AG04449 (cell line): ENCODE data around the gene TJP3.

Experiments used
- CTCF ChIA-PET: fragments of 350-600 bp; formaldehyde crosslinking; extraction: SDS; loops from one replicate; lab custom pipeline; 2021; ENCODE audit warnings: antibody characterized with exemption; lab: Yijun Ruan, JAX
- POLR2A ChIA-PET: fragments of 400-600, 350-600 bp; formaldehyde crosslinking; extraction: SDS; loops from one replicate; lab custom pipeline; 2020; ENCODE audit warnings: antibody characterized with exemption, inconsistent platforms; lab: Yijun Ruan, JAX
- DNase-seq: peaks from one replicate; pipeline ENCODE4 v3.0.0-alpha.2; 2010; ENCODE audit warnings: low read depth, low spot score
- H3K4me3 ChIP-seq: 2 replicates; pipeline ENCODE4 v1.5.1; 2011; ENCODE audit warnings: low read depth, mild to moderate bottlenecking, control low read depth, low read length
- TF ChIP-seq, protein P1 (sequence below): IDR thresholded peaks from one replicate; pipeline ENCODE4 v1.5.1; 2011; ENCODE audit warnings: mild to moderate bottlenecking, moderate library complexity, low read length, control low read depth, inconsistent platforms; ENCODE audit not compliant: insufficient read depth; ENCODE audit errors: missing control alignments

TJP3 gene

DNA sequence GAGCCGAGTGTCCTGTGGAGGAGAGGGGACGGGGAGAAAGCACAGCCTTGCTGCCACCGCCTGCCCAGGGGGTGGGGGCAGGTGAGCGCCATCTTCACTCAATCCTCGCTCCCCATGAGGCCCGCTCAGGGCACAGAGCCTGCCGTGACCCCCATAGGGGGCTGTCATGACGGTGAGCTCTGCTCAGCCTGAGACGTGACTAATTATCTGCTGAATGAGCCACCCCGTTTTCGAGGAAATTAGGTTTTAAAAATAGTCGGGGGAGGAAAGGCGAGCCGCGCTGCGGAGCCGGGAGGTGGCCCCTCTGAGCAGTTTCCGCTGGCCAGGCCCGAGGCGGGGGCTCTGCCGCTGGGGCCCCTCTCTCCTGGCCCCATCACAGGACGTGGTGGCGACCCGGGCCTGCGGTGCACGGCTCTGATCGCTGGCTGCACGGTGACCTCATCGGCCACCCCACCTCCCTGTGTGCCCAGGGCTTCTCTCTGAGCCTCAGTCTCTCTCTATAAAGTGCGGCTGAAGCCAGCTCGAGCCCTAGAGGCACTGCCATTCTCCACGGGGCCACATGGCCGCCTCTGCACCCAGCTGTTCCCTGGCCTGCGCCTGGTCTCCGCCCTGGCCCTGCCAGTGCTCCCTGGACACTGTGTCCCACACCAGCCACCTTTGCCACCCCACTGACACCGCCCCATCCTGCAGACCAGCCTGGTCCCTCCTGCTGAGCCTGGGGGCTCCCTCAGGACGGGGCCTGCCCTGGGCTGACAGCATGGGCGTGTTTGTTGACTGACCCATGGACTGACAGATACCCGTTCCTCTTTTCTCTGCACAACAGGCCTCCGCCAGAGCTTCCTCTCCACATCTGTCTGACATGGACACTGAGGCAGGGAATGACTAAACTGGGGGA is 36.3 kb upstream of the TJP3 start:
- no peak overlapping the region for H3K4me3 ChIP-seq
- POLR2A ChIA-PET, result no interaction called here
- TF ChIP-seq, protein P1, sequence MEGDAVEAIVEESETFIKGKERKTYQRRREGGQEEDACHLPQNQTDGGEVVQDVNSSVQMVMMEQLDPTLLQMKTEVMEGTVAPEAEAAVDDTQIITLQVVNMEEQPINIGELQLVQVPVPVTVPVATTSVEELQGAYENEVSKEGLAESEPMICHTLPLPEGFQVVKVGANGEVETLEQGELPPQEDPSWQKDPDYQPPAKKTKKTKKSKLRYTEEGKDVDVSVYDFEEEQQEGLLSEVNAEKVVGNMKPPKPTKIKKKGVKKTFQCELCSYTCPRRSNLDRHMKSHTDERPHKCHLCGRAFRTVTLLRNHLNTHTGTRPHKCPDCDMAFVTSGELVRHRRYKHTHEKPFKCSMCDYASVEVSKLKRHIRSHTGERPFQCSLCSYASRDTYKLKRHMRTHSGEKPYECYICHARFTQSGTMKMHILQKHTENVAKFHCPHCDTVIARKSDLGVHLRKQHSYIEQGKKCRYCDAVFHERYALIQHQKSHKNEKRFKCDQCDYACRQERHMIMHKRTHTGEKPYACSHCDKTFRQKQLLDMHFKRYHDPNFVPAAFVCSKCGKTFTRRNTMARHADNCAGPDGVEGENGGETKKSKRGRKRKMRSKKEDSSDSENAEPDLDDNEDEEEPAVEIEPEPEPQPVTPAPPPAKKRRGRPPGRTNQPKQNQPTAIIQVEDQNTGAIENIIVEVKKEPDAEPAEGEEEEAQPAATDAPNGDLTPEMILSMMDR, result no peak

DNA sequence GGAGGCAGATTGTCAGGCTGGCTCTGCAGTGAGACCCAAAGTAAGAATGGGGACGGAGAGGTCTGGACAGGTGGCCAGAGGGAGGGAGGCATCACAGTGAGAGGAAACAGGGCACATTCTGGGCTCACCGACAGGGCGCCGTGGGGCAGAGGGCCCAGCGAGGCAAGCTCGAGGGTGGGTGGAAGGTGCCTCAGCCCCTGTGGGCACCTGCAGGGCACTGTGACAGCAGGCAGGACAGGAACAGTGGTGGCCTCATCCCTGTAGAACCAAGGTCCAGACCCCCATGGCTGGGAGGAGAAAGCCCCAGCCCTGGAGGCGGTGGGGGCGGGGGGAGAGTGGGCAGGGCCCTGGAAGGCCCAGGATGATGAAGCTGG is 35.6 kb upstream of the TJP3 start:
- CTCF ChIA-PET, result interaction anchor here (0.6 to 1.3 kb wide), 2 partner anchors 11 to 119 kb away, joined by 3 read pairs; no protein-coding TSS in a partner anchor

More for the DNA sequence above, 36.3 kb upstream of the TJP3 start:
- DNase-seq, result no peak
- CTCF ChIA-PET, result interaction anchor here (0.6 to 1.3 kb wide), 3 partner anchors 10 to 118 kb away, joined by 3 to 4 read pairs (median 3); no protein-coding TSS in a partner anchor

DNA sequence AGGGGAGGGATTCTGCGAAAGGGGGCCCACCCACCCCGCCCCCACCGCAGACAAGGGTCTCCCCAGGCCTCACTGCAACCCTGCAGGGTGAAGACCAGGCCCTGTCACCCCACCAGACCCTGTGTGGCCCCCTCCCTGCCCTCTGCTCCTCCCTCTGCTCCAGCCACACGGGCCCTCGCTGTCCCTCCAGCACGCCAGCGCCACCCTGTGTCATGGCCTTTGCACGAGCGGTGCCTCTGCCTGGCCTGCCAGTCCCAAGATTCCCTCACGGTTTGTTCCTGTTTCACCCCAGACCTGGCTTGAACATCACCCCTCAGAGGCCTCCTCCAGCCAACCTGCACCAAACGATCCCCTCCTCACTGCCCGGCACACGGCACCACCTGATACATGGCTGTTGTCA is 35.2 kb upstream of the TJP3 start:
- H3K4me3 ChIP-seq, result no peak overlapping the region
- ChIA-PET POLR2A (no interaction called here), CTCF (interaction anchor here (1.0 to 1.7 kb wide), 2 partner anchors 8 to 33 kb away, joined by 3 to 7 read pairs; no protein-coding TSS in a partner anchor)
- TF ChIP-seq, protein P1, result no peak
- no peak for DNase-seq

More for the DNA sequence above, 35.6 kb upstream of the TJP3 start:
- TF ChIP-seq, protein P1, result no peak
- no peak overlapping the region for H3K4me3 ChIP-seq
- DNase-seq, result no peak
- POLR2A ChIA-PET, result no interaction called here

DNA sequence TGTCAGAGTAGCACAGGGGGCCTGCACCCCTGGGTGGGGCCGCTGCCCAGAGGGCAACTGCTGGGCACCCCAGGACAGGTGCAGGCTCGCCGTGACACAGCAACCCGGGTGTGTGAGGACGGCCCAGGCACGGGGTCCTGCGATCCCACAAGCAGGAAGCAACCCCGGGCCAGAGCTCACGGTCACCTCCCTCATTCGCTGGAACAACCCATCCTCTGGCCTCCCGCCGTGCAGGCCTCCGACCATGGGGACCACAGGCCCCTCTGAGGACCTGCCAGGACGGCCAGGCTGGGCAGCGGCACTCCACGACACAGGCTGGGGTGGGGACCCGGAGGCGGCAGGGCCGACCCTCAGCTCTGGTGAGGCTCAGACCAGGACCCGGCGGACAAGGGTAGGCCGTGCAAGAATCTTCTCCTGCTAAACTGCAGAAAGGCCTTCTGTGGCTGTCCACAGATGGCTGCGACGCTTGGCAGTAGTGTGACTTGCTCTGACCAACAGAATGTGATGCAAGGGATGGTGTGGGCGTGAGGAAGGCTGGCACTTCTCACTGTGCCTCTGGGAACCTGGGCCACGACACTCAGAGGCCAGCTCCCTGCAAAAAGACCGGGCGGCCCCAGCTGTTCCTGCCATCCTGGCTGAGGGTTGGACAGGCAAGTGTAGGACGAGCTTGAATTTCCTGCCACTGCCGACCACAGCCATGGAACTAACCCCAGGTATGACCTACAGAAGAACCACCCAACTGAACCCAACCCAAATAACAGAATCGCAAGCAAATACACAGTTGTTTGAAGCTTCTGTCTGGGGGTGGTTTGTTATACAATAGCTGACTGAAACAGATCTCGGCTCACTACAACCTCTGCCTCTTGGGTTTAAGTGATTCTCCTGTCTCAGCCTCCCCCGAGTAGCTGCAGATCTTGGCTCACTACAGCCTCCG is 34.4 kb upstream of the TJP3 start:
- no peak overlapping the region for H3K4me3 ChIP-seq
- CTCF ChIA-PET, result interaction anchor here (0.7 to 1.7 kb wide), 7 partner anchors 9 to 32 kb away, joined by 3 to 8 read pairs (median 3); no protein-coding TSS in a partner anchor
- TF ChIP-seq, protein P1, result no peak
- POLR2A ChIA-PET, result no interaction called here
- no peak for DNase-seq

DNA sequence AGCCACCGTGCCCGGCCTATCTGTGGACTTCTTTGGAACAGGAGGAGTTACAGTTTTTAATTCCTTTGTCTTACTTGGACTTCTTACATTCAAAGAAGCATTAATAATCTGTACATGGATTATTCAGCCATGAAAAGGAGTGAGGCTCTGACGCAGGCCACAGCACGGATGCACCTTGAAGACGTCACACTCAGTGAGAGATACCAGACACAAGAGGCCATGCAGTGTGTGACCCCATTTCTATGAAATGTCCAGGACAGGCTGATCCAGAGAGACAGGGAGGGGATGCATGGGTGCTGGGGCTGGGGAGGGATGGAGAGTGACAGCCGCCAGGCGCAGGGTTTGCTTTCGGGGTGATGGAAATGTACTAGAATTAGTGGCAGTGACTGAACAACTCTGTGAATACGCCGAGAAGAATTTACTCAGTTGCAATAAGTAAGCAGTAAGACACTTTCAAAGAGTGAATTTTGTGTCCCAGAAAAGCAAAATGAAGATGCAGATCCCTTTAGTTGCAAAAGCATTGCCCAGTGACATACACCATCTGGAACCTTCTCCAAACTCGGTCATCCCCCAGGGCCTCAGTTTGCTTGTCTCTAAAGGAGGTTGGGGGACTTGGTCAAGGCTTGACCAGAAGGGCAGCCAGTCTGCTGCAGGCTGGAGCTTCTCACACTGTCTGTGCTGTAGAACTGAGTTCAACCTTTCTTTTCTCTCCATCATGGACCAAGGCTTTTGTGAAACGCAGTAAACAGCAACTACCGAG is 33.2 kb upstream of the TJP3 start:
- POLR2A ChIA-PET, result no interaction called here
- TF ChIP-seq, protein P1, result no peak

More for the DNA sequence above, 33.2 kb upstream of the TJP3 start:
- H3K4me3 ChIP-seq, result no peak overlapping the region
- no peak for DNase-seq
- CTCF ChIA-PET, result interaction anchor here (0.7 to 1.7 kb wide), 6 partner anchors 10 to 25 kb away, joined by 3 to 8 read pairs (median 4); no protein-coding TSS in a partner anchor
